Mesenchymal stem cell (in vitro differentiated cells and primary cell): ENCODE measurements around the gene MYO6.

Experiments
- DNase-seq: peaks from one replicate; pipeline ENCODE4 v3.0.0-alpha.2; 2013
- H2AFZ ChIP-seq: one replicate; pipeline ENCODE4 v1.6.1; 2013; ENCODE audit warnings: low read depth, mild to moderate bottlenecking, control low read depth, inconsistent platforms, low read length, moderate library complexity
- H2AK5ac ChIP-seq: 2 replicates; pipeline ENCODE4 v1.6.1; 2013; ENCODE audit warnings: low read length, moderate library complexity, mild to moderate bottlenecking, inconsistent platforms; ENCODE audit not compliant: severe bottlenecking
- H2BK120ac ChIP-seq: one replicate; pipeline ENCODE4 v1.6.1; 2013; ENCODE audit warnings: low read depth, mild to moderate bottlenecking, inconsistent platforms, low read length, moderate library complexity
- H2BK12ac ChIP-seq, 2 experiments: one replicate each; pipeline ENCODE4 v1.6.1; 2013; ENCODE audit warnings: inconsistent platforms in 2 of 2, low read length in 2 of 2, mild to moderate bottlenecking in 2 of 2, moderate library complexity in 2 of 2, control low read depth in 1 of 2
- H2BK15ac ChIP-seq: one replicate; pipeline ENCODE4 v1.6.1; 2013; ENCODE audit warnings: mild to moderate bottlenecking, low read depth, inconsistent platforms; ENCODE audit not compliant: poor library complexity, severe bottlenecking
- H2BK5ac ChIP-seq: 2 replicates; pipeline ENCODE4 v1.6.1; 2013; ENCODE audit warnings: low read depth, mild to moderate bottlenecking, low read length, control low read depth, inconsistent platforms; ENCODE audit not compliant: poor library complexity, severe bottlenecking
- H3K14ac ChIP-seq, 2 experiments: one replicate each; pipeline ENCODE4 v1.6.1; 2013; ENCODE audit warnings: inconsistent platforms in 2 of 2, low read length in 2 of 2, control low read depth in 1 of 2, mild to moderate bottlenecking in 1 of 2, moderate library complexity in 1 of 2
- H3K18ac ChIP-seq, 2 experiments: one replicate each; pipeline ENCODE4 v1.6.1; 2013; ENCODE audit warnings: inconsistent platforms in 2 of 2, low read length in 2 of 2, control low read depth in 1 of 2, low read depth in 1 of 2, mild to moderate bottlenecking in 1 of 2
- H3K23ac ChIP-seq, 2 experiments: one replicate each; pipeline ENCODE4 v1.6.1; 2013; ENCODE audit warnings: inconsistent platforms in 2 of 2, low read length in 2 of 2, mild to moderate bottlenecking in 2 of 2, moderate library complexity in 2 of 2, control low read depth in 1 of 2
- H3K27ac ChIP-seq: 2 replicates; pipeline ENCODE4 v1.5.1; 2013; ENCODE audit warnings: mild to moderate bottlenecking, moderate library complexity, low read length, control low read depth, inconsistent platforms; ENCODE audit not compliant: poor library complexity, severe bottlenecking
- H3K27me3 ChIP-seq, 2 experiments: 2 replicates each; pipeline versions ENCODE4 v1.6.1 to v1.7.0; 2013; ENCODE audit warnings: low read length in 2 of 2, mild to moderate bottlenecking in 2 of 2, moderate library complexity in 2 of 2, control low read depth in 1 of 2, inconsistent platforms in 1 of 2; ENCODE audit not compliant: control insufficient read depth in 1 of 2, insufficient read depth in 1 of 2
- H3K36me3 ChIP-seq, 2 experiments: 2 replicates each; pipeline versions ENCODE4 v1.6.1 to v1.7.0; 2013; ENCODE audit warnings: low read length in 2 of 2, control low read depth in 1 of 2, inconsistent platforms in 1 of 2, low read depth in 1 of 2, mild to moderate bottlenecking in 1 of 2; ENCODE audit not compliant: insufficient read depth in 2 of 2, control insufficient read depth in 1 of 2
- H3K4ac ChIP-seq, 2 experiments: one replicate each; pipeline ENCODE4 v1.6.1; 2013; ENCODE audit warnings: inconsistent platforms in 2 of 2, low read length in 2 of 2, mild to moderate bottlenecking in 2 of 2, moderate library complexity in 2 of 2, control low read depth in 1 of 2, low read depth in 1 of 2
- H3K4me1 ChIP-seq: 2 replicates; pipeline ENCODE4 v1.6.1; 2013; ENCODE audit warnings: low read depth, low read length, control low read depth; ENCODE audit not compliant: control insufficient read depth, insufficient read depth
- H3K4me2 ChIP-seq: 2 replicates; pipeline ENCODE4 v1.6.1; 2013; ENCODE audit warnings: low read length, mild to moderate bottlenecking, inconsistent platforms; ENCODE audit not compliant: poor library complexity, severe bottlenecking
- H3K4me3 ChIP-seq, 2 experiments: 2 replicates each; pipeline versions ENCODE4 v1.5.1 to v1.7.0; 2013; ENCODE audit warnings: low read length in 2 of 2, mild to moderate bottlenecking in 2 of 2, control low read depth in 1 of 2, low read depth in 1 of 2; ENCODE audit not compliant: insufficient read depth in 1 of 2
- H3K79me1 ChIP-seq: replicated peaks from 2 replicates; pipeline ENCODE4 v1.6.1; 2013; ENCODE audit warnings: mild to moderate bottlenecking, control low read depth, low read length, inconsistent platforms; ENCODE audit not compliant: poor library complexity, severe bottlenecking
- H3K9ac ChIP-seq: 2 replicates; pipeline ENCODE4 v1.7.0; 2013; ENCODE audit warnings: mild to moderate bottlenecking, low read length, moderate library complexity
- H3K9me3 ChIP-seq: 2 replicates; pipeline ENCODE4 v1.7.0; 2013; ENCODE audit warnings: mild to moderate bottlenecking, low read length; ENCODE audit not compliant: control insufficient read depth
- H4K8ac ChIP-seq: one replicate; pipeline ENCODE4 v1.6.1; 2013; ENCODE audit warnings: inconsistent platforms, mild to moderate bottlenecking, low read length, moderate library complexity
- H4K91ac ChIP-seq: one replicate; pipeline ENCODE4 v1.6.1; 2013; ENCODE audit warnings: mild to moderate bottlenecking, low read length, inconsistent platforms
- WGBS: methylation state at CpG from one replicate; pipeline ENCODE4 v1.1.7; 2013; ENCODE audit warnings: mixed read lengths; 5-methylcytosine and 5-hydroxymethylcytosine counted together

MYO6 gene

DNA sequence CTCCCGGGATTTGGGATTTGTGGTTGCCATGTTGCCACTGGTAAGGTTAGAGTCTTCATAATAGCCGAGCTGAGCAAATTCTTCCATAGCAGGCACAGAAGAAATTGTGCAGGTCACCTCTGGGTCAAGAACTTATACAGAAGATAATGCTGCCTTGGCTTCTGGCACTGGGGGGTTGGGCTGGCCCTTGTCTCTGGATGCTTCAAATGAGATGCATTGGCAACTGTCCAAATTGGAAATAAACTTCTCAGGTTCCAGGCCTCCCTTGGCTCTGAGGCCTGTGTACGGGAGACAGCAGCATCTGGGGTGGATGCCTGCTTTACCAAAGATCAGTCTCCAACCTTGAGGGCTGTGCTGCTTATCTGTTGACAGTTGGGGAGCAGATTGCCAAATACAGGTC lies 26.2 kb downstream of the MYO6 start:
- Histone ChIP-seq H3K14ac (no peak overlapping the region), H3K4me1 (peaks cover 4% of the 10 kb centered on the region), H3K36me3 (no peaks in the 10 kb centered on the region), H2BK5ac (no peak overlapping the region), H3K4me3 (no peak overlapping the region), H2BK15ac (no peak overlapping the region), H2BK12ac (no peak overlapping the region), H3K23ac (no peak overlapping the region), H3K4ac (no peak overlapping the region), H3K27ac (peak overlapping the region; percentile 2), H3K18ac (no peak overlapping the region), H4K91ac (no peak overlapping the region), H2AFZ (no peak overlapping the region), H2AK5ac (peak overlapping the region; percentile 2), H3K9ac (no peak overlapping the region), H3K9me3 (no peaks in the 10 kb centered on the region), H4K8ac (peak overlapping the region; percentile 49), H2BK120ac (no peak overlapping the region), H3K4me2 (no peak overlapping the region), H3K27me3 (no peaks in the 10 kb centered on the region), H3K79me1 (peaks cover 2% of the 10 kb centered on the region)
- WGBS, result 44% methylated on average over 3 of the region's 3 CpGs
- DNase-seq, result peak; percentile 59

DNA sequence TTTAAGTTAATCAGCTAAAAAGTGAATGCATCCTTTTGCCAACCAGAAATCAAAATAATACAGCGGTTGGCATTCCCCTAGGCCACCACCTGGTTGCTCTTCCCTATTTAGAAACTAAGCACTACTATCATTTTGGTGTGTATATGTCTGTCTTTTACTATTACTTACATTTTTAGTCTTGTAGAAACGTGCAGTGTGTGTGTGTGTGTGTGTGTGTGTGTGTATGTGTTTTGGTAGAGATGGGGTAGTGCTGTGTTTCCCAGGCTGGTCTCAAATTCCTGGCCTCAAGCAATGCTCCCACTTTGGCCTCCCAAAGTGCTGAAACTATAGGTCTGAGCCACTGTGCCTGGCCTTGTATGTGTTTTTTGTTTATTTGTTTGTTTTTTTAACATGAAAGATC lies 27.4 kb downstream of the MYO6 start:
- no peak overlapping the region for H3K4ac ChIP-seq
- no peak overlapping the region for H2AFZ ChIP-seq
- no peaks in the 10 kb centered on the region for H3K9me3 ChIP-seq
- H2BK15ac ChIP-seq, result no peak overlapping the region
- no peak overlapping the region for H2BK5ac ChIP-seq
- H3K18ac ChIP-seq, result no peak overlapping the region
- no peak overlapping the region for H3K14ac ChIP-seq
- peaks cover 4% of the 10 kb centered on the region for H3K4me1 ChIP-seq
- H3K9ac ChIP-seq, result no peak overlapping the region
- H3K4me2 ChIP-seq, result no peak overlapping the region
- no peak for DNase-seq
- H3K27me3 ChIP-seq, result no peaks in the 10 kb centered on the region
- H3K79me1 ChIP-seq, result peaks cover 6% of the 10 kb centered on the region
- H3K36me3 ChIP-seq, result no peaks in the 10 kb centered on the region
- H2BK120ac ChIP-seq, result no peak overlapping the region
- 80% methylated on average over 1 of the region's 2 CpGs for WGBS
- H2AK5ac ChIP-seq, result no peak overlapping the region
- H4K8ac ChIP-seq, result no peak overlapping the region
- H4K91ac ChIP-seq, result no peak overlapping the region
- no peak overlapping the region for H3K4me3 ChIP-seq
- no peak overlapping the region for H3K23ac ChIP-seq
- no peak overlapping the region for H2BK12ac ChIP-seq
- H3K27ac ChIP-seq, result no peak overlapping the region

- no peaks in the 10 kb centered on the region for H3K36me3 ChIP-seq
- H3K79me1 ChIP-seq, result peaks cover 7% of the 10 kb centered on the region
- 99% methylated on average over 4 of the region's 4 CpGs for WGBS
- no peak overlapping the region for H2BK15ac ChIP-seq
- no peak overlapping the region for H2BK120ac ChIP-seq
- H3K4me1 ChIP-seq, result peaks cover 4% of the 10 kb centered on the region
- H2AFZ ChIP-seq, result no peak overlapping the region
- no peak overlapping the region for H3K9ac ChIP-seq
- no peak overlapping the region for H4K8ac ChIP-seq
- H3K14ac ChIP-seq, result no peak overlapping the region
- no peaks in the 10 kb centered on the region for H3K27me3 ChIP-seq
- H3K9me3 ChIP-seq, result no peaks in the 10 kb centered on the region
- H3K4me2 ChIP-seq, result no peak overlapping the region
- no peak overlapping the region for H2BK12ac ChIP-seq
- no peak overlapping the region for H2BK5ac ChIP-seq
- no peak overlapping the region for H3K4me3 ChIP-seq
- H3K23ac ChIP-seq, result no peak overlapping the region
- no peak for DNase-seq
- H2AK5ac ChIP-seq, result no peak overlapping the region
- H3K27ac ChIP-seq, result no peak overlapping the region
- H4K91ac ChIP-seq, result no peak overlapping the region
- H3K4ac ChIP-seq, result no peak overlapping the region
- H3K18ac ChIP-seq, result no peak overlapping the region
Measured at GRCh38 chr6:75778757-75779156, 29.7 kb downstream of the MYO6 start.

DNA sequence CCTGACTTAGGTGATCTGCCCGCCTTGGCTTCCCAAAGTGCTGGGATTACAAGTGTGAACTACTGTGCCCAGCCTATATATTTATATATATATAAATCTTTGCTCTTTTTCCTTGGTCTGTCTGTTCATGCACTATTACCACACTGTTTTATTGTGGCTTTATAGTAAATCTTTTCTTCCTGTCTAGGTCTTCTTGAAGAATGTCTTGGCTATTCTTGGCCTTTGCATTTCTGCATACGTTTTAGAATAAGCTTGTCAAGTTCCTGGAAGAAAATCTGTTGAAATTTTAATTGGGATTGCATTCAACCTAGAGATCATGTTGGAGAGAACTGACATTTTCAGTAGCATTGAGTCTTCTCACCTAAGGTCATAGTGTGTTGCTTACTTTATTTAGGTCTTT lies 37.1 kb downstream of the MYO6 start:
- Histone ChIP-seq H3K27me3 (no peaks in the 10 kb centered on the region), H2AFZ (no peak overlapping the region), H3K36me3 (no peaks in the 10 kb centered on the region), H3K4ac (no peak overlapping the region), H4K91ac (no peak overlapping the region), H3K14ac (no peak overlapping the region), H3K9ac (no peak overlapping the region), H2AK5ac (no peak overlapping the region), H3K27ac (no peak overlapping the region), H3K9me3 (no peaks in the 10 kb centered on the region), H3K4me1 (peaks cover 1% of the 10 kb centered on the region), H3K23ac (no peak overlapping the region), H2BK12ac (no peak overlapping the region), H3K79me1 (peaks cover 23% of the 10 kb centered on the region), H3K18ac (no peak overlapping the region), H3K4me2 (no peak overlapping the region), H2BK15ac (no peak overlapping the region), H2BK5ac (no peak overlapping the region), H4K8ac (no peak overlapping the region), H2BK120ac (no peak overlapping the region), H3K4me3 (no peak overlapping the region)
- no peak for DNase-seq
- 77% methylated on average over 1 of the region's 2 CpGs for WGBS
